ENCODE data around the gene ZNF511.

Gene ZNF511

DNA sequence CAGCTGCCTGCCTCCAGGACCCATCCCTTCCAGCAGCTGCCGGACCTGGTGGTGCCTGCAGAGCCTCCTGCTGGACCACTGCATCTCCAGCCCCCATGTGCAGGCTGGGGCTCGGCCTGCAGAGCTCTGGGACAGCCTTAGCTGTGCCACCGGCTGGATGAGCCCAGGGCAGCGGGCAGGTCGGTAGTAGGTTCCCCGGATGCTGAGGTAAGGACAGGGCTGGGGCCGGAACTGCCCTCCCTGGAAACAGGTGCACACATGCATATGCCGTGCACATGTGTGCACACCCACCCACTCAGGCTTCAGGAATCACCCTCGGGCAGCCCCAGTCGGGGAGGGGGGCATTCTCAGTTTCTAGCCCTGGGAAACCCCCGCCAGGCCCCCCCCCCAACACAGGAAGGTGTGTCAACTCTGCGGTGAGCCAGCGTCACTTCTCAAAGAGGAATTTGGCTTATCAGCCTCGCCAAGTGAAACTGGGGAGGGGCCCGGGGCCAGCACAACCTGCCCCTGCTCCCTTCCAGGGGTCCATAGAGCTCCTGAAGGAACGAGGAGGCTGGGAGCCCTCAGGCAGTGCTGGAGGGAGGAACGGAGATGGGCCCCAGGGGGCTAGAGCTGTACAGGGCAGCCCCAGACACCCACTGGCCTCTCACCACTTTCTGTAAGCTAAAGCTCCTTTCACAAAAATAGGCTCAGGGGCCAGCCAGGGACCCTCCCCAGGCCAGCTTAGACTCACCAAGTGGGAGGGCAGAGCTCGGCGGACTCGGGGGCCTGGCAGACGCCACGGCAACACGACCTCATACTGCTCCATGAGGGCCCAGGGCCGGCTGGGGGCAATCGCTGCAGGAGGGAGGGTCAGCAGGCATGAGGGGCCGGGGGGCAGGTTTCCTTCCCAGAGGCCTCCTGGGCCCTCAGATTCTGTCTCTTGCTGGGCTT is 33.7 kb upstream of the ZNF511 start:
- no peak for DNase-seq (ENCODE audit: low read depth, low spot score)

DNA sequence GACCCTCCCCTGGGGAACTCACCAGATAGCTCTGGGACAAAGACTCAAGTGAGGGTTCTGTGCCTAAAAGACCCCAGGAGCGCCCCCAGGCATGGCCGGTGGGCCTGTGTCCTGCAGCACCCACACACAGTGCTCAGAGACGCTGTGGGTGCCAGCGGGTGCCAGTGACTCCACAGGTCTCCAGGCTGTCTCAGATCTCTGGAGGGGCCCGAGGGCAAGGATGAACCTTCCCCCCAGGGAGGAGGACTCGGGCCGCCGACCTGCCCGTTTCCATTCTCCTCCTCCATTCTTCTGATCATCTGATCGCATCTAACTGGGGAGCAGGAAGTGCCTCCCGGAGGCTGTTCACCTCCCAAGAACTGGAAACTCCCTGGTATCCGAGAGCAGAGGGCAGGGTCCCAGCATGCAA is 33.0 kb upstream of the ZNF511 start:
- no peak for DNase-seq (ENCODE audit: low read depth, low spot score)

DNA sequence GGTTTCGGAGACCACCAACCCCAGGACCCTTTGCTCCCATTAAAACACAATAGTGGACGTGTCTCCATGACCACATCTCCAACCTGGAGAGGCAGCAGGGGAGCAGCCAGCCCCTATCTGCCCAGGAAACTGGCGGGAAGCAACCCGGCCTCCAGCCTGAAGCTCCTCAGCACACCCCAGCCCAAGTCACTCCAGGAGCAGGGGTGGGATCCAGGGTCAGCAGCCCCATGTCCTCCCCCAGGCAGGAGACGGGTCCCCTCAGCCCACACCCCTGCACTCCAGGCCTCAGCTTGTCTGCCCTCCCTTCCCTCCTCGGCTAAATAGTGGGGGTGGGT is 32.6 kb upstream of the ZNF511 start:
- DNase-seq (ENCODE audit: low read depth, low spot score), result no peak

DNA sequence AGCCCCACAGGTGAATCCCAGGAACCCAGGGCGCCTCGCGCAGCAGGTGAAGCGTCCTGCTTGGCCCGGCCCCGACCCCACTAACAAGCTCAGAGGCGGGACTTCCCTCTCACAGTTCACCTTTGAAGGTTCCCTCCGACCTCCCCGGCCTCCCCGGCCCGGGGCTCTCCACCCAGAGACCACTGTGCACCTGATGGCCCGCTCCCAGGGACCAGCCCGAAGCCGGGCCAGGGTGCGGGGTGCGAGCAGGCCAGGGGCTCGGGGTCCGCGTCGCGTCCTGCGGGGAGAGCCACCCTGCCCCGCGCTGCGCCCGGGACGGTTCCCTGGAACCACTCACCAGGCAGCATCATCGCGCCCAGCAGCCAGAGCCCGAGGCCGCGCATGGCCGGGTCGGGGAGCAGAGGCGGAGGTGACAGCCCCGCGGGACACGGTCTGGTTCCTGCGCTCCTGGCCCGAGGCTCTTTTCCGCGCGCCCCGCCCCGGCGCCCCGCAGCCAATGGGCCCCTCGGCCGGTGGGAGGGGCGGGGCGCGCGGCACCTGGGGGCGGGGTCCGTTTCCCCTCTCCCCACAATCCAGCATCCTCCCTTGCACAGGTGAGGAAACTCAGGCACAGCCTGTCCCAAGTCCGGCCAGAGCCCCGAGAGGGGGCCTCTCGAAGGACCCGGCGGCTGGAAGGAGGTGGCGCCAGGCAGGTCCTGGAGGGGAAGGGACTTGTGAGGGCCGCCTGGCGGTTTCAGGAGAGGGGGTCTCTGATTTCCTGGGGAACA is 32.1 kb upstream of the ZNF511 start, which contains the start of gene ADAM8:
ADAM8 (minus strand) TSS at position 434 of the 767 bp plus-strand sequence; CDS start at position 383, 51 bp downstream.
- no peak for DNase-seq (ENCODE audit: low read depth, low spot score)

DNA sequence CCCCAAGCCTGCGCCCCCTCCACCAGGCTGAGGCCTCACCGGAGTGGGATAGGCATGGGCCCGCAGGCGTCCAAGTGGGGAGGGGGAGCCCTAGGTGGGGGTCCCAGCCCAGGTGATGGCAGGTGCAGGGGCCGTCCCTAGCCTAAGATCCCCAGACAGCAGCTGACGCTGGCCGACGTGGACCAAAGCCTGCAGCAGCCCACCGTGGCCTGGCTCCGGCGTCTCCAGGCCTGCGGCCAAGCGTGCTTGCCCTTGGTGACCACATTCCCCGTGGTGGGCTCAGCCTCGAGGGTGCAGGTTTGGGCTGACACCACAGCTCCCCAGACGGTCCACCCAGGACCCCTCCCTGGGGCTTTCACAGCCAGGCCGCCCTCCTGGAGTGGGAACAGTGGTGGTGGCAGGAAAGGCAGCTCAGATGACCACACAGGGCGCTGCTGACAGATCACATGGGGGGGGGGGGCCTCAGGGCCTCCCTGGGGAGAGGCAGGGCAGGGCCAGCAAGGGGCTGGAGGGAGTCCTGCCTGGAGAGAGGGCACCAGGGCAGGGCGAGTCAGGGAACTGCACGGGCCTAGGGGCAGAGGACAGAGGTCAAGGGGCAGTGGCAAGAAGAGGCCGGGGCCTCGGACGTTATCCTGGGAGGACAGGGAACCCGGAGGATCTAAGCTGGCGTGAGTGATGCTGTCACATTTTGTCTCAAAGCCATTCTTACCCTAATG is 31.3 kb upstream of the ZNF511 start:
- DNase-seq (ENCODE audit: low read depth, low spot score), result no peak

DNA sequence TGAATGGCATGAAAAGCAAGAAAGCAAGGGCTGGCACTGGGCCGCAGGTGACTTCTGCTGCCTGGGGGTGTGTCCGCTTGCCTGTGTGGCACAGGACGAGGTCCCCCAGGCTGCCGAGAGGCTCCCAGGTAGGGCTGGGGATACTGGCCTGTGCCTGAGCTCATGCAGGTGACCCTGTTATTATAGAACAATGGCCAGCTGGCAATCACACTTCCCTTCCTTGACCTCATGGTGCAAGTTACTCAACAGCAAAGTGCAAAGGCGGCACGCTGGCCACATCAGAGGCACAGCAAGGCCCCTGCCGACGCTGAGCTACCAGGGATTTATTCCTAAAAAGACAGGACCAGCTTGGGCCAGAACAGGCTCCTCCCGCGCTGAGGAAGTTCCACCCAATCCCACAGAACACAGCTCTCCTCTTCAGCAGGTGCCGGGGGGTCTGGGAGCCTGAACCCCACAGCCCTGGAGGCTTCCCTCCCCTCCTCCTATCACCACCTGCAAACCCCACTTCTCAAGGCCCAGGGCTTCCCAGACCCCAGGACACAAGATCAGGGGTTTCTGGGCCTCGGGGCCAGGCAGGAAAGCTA is 30.6 kb upstream of the ZNF511 start:
- DNase-seq (ENCODE audit: low read depth, low spot score), result no peak

DNA sequence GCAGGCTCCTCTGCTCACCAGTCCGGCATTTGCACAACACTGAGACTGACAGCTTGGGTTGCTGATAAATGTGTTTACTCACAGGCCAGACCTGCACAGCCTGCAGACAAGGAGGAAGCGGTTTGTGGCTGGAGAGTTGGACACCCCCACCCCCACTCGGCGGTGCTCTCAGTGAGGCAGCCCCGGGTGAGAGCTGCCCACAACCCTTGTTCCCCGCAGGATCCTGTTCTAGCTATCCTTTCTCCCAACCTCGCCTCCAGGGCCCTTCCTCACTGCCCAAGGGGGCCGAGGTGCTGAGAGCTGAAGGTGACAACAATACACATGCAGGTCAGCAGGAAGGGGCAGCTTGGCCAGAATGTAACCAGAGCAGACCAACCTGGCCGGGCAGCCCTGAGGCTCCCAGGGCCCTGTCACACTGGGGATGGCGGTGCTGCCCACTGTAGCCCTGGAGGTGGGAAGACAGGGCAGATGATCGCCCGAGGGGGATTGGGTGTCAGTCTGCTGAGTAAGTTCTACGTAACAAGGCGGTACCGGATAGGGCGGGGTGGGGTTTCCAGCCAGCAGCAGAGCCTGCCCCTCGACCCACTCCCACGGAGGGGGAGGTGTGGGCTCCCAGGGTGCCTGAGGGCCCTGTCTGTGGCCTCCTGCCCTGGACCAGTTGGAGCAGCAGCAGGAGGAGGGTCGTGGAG is 30.0 kb upstream of the ZNF511 start:
- DNase-seq (ENCODE audit: low read depth, low spot score), result no peak

DNA sequence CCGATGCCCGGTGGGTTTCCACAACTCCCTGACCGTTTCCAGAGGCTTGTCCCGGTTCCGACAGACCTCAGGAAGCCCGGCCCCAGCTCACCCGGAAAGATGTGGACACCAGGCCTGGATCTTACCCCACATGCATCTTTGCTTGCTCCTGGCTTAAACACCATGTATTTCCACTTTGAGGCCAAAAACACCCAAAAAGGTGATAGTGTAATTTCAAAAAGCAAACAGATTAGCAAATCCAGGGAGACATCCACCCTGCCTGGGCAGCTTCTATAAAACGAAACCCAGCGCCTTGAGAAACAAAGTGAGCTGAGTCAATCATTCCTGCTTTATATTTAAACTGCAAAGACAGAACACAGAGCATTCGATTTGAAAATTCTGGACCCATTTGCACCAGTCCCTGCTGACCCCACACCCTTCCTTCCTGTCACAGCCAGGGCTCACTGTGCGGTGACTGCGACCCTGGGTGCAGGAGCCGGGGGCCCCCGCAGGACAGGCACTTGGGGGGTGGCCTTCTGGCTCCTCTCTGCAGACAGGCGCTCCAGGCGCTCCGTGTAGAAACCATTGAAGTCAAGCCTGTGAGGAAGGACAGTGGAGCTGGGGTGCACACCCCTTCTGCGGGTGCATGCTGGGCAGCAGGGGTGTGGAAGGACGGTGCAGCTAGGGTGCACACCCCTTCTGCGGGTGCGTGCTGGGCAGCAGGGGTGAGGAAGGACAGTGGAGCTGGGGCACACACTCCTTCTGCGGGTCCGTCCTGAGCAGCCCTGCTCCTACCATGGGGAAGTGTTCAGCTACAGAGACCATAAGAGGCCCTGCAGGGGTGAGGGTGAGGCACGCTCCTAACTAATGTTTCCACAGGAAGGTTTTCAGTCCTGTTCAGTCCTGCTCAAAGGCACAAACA is 29.1 kb upstream of the ZNF511 start:
- DNase-seq (ENCODE audit: low read depth, low spot score), result no peak

DNA sequence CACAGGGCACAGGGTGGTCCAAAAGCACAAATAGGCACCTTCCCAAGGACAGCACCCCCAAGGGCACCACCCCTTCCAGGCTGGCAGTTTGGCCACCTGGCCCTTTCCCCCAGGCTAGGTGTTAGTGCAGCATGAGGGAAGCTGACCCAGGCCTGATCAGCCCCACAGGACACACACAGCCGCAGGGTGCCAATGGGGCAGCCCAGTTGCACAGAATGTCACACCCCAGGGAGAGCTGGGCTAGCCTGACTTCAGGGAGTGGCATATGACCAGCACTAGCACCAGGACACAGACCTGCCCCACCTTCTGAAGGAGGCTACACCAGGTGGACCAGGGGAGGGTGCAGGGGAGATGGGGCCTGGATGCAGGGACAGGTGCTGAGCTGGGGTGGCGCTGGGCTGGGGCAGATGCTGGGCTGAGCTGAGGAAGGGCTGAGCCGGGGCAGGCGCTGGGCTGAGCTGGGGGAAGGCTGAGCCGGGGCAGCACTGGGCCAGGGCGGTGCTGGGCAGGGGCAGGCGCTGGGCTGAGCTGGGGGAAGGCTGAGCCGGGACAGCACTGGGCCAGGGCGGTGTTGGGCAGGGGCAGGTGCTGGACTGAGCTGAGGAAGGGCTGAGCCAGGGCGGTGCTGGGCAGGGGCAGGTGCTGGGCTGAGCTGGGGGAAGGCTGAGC is 28.2 kb upstream of the ZNF511 start:
- no peak for DNase-seq (ENCODE audit: low read depth, low spot score)

DNA sequence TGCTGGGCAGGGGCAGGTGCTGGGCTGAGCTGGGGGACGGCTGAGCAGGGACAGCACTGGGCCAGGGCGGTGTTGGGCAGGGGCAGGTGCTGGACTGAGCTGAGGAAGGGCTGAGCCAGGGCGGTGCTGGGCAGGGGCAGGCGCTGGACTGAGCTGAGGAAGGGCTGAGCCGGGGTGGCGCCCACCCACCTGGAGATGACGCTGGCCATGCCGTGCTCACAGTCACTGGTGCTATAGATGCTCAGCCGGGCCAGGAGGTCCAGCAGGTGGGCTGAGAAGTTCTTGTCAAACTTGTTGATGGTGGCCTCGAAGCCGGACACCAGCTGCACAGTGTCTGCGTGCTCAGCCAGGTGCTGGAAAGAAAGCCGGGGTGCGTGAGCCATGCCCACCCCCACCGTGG is 27.6 kb upstream of the ZNF511 start:
- no peak for DNase-seq (ENCODE audit: low read depth, low spot score)

DNA sequence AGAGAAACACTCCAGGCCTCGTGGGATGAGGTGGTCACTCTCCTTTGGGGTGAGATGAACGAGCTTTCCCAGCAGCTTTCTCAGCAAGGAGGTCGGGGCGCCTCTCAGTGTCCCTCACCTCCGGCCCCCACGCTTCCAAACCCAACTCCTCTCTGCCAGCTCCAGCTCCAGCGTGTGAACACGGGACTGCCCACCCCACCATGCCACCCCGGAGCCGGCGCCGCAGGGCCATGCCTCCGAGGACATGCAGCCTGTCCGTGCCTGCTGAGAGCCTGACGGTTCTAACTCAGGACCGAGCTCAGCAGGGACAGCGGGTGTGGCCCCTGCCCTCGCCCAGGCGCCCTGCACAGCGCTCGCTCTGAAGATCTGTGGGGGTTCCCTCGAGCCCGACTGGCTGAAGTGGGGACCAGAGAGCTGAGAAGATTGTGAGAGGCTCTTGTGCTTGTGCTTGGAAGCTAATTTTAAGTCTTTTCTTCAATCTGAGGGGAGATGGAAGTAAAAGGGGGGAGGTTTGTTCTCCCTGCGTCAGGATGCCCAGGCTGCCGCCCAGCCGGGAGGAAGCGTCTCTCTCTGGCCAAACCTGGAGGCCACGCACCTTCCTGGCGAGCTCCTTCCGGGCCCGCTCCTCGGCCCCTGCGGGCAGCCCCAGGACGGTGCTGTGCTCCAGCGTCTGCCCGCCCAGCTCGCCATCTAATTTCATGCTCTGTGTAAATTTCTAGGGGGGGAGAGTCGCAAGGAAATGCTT is 26.9 kb upstream of the ZNF511 start:
- DNase-seq (ENCODE audit: low read depth, low spot score), result no peak

DNA sequence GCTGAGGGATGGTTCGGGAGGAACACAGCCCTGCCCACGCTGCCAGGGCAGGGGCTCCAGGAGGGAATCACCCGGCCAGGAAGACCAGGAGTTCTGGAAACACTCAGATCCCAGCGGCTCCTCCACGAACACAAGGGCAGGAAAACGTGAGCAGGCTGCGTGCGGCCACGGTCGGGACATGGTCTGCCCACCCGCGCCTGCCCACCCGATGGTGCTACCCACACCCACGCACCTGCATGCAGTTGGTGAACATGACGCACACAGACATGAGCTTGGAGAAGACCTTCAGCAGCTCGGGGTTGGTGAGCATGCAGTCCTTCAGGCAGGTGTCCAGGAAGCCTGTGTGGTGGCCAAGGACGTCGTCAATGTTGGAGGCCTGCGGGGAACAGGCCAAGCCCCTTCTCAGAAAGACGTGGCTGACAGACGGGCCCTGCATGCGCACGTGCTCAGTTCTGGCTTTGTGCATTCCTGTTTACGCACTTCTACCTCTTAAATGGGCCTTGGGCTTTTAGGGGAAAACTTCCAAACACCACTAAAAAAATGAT is 25.8 kb upstream of the ZNF511 start:
- no peak for DNase-seq (ENCODE audit: low read depth, low spot score)

DNA sequence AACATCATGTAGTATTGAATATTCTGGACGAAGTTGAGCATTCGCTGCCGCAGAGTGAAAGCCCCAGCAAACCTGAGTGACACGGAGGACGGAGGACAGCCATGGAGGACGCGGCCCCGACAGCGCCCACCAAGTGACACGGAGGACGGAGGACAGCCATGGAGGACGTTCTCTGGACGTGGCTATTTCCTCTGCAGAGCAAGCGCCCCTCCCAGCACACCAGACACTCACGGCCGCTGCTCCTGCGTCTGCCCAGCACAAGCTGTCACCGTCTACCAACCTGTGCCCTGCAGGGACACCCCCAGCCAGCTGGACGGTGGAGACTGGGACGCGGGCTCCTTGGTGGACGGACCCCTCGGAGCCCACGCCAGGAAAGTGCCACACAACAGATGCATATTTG is 24.8 kb upstream of the ZNF511 start:
- DNase-seq (ENCODE audit: low read depth, low spot score), result no peak

DNA sequence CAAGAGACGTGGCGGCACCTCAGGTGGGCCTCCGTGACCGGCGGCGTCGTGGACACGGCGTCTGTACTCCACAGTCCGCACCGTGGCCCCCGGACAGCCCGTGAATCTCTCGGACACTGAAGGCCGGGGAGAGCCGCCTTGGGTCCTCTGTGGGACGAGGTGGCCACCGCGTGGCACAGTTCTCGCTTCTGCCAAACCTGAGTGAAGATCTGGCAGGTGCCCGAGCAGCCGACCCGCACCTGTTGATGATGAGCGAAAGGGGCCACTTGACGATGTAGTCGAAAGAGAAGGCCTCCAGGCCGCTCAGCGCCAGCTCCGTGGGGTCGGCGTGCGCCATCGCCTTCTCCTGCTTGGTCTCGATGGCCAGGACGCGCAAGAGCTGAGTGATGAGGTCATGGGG is 23.5 kb upstream of the ZNF511 start:
- no peak for DNase-seq (ENCODE audit: low read depth, low spot score)

DNA sequence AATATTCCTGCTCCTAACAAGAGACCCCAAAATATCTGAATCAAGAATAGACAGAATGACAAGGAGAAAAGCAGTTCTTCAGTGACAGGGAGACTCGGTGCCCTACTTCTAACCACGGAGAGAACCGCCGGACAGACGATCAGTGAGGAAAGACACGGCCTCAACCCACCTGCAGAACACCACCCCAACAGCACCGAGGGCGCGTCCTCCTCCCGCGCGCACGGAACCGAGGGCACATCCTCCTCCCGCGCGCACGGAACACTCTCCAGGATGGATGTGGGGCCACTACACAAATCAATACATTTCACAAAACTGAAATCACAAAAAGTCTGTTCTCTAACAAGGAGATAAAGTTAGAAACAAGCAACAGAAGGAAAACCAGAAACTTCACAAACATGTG is 22.3 kb upstream of the ZNF511 start:
- no peak for DNase-seq (ENCODE audit: low read depth, low spot score)

DNA sequence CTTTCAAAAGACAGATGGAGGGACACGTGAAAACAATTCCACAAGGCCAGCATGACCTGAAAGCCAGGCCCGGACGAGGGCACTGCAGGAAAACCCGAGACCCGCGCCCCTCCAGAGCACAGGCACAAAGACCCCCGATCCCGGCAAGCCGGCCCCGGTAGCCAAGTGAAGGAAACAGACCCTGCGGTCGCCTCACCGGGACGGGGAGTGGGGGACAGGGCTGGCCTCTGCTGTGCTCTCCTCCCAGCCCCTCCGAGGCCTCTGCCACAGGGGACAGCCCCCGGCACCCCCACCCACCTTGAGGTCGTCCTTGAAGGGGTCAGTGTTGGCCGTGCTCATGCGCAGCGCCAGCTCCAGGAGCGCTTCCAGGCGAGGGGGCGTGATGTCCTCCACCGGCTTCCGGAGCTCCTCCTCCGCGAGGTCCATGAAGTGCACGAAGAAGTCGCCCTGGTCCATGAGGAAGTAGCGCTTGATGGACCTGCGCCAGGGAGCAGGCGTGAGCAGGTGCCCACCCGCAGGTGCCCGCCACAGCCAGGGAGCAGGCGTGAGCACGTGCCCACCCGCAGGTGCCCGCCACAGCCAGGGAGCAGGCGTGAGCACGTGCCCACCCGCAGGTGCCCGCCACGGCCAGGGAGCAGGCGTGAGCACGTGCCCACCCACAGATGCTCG is 20.7 kb upstream of the ZNF511 start:
- DNase-seq (ENCODE audit: low read depth, low spot score), result no peak

DNA sequence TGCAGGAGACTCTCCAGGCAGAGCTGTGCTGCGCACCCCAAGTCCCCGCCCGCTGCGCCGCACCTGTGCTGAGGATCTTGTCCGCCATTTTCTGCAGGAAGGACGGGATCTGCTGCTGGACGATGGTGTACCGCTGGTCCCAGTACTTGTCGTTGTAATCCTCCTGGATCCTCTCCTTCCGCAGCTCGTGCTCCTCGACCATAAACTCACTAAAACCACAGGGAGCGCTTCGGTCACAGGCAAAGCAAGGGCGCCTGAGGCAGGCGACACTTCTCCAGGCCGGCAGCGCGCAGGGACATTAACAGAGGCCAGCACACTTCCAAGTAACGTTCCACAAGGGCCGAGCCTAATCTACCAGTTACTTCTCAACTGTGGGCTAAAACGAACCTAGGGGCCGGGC is 19.0 kb upstream of the ZNF511 start:
- no peak for DNase-seq (ENCODE audit: low read depth, low spot score)
